DOHH2 (cell line): Measurements from ENCODE around the gene ADORA3.

ENCODE experiments used
- H3F3A ChIP-seq: fragments of 200-600 bp; sonication (generic), shearing (Covaris generic); 2 replicates; pipeline ENCODE4 v1.6.0; 2016; ENCODE audit warnings: antibody characterized with exemption, mild to moderate bottlenecking; ENCODE audit not compliant: control insufficient read depth, insufficient read depth
- H3K27ac ChIP-seq: fragments of 200-600 bp; sonication (generic); 2 replicates; pipeline ENCODE4 v1.5.1; 2014; ENCODE audit warnings: low read depth, mild to moderate bottlenecking, low read length, moderate library complexity
- H3K27me3 ChIP-seq: fragments of 200-600 bp; sonication (generic); 2 replicates; pipeline ENCODE4 v1.6.1; 2014; ENCODE audit warnings: mild to moderate bottlenecking, low read length, mixed read lengths; ENCODE audit not compliant: control insufficient read depth
- H3K36me3 ChIP-seq: fragments of 200-600 bp; sonication (generic); 2 replicates; pipeline ENCODE4 v1.6.1; 2014; ENCODE audit warnings: mild to moderate bottlenecking, low read length, moderate library complexity, mixed read lengths; ENCODE audit not compliant: control insufficient read depth
- H3K4me1 ChIP-seq: fragments of 200-600 bp; sonication (generic); 2 replicates; pipeline ENCODE4 v1.6.1; 2014; ENCODE audit warnings: mild to moderate bottlenecking, low read length, mixed read lengths; ENCODE audit not compliant: control insufficient read depth
- H3K4me2 ChIP-seq: fragments of 200-600 bp; sonication (generic); 2 replicates; pipeline ENCODE4 v1.6.0; 2014; ENCODE audit warnings: mild to moderate bottlenecking, low read length, moderate library complexity
- H3K4me3 ChIP-seq: fragments of 200-600 bp; sonication (generic); 2 replicates; pipeline ENCODE4 v1.5.1; 2014; ENCODE audit warnings: mild to moderate bottlenecking, low read length, mixed read lengths
- H3K79me2 ChIP-seq: fragments of 200-600 bp; sonication (generic); 2 replicates; pipeline ENCODE4 v1.6.1; 2014; ENCODE audit warnings: mild to moderate bottlenecking, low read length, mixed read lengths; ENCODE audit not compliant: control insufficient read depth
- H3K9me2 ChIP-seq: fragments of 200-600 bp; sonication (generic); replicated peaks from 2 replicates; pipeline ENCODE4 v1.6.1; 2014; ENCODE audit warnings: mild to moderate bottlenecking, low read length, mixed read lengths; ENCODE audit not compliant: control insufficient read depth
- H3K9me3 ChIP-seq: fragments of 200-600 bp; sonication (generic); 2 replicates; pipeline ENCODE4 v1.6.1; 2014; ENCODE audit warnings: antibody characterized with exemption, low read length, mixed read lengths; ENCODE audit not compliant: control insufficient read depth, insufficient read depth
- H4K20me1 ChIP-seq: fragments of 200-600 bp; sonication (generic); 2 replicates; pipeline ENCODE4 v1.6.0; 2014; ENCODE audit warnings: low read depth, mild to moderate bottlenecking, antibody characterized with exemption, low read length, moderate library complexity; ENCODE audit not compliant: control insufficient read depth, insufficient read depth
- EZH2phosphoT487 ChIP-seq: fragments of 200-600 bp; sonication (generic); IDR thresholded peaks from 2 replicates; pipeline ENCODE4 v1.6.1; 2017; ENCODE audit warnings: borderline replicate concordance, mild to moderate bottlenecking, antibody characterized with exemption, low read length, moderate library complexity, mixed read lengths
- TF ChIP-seq, protein P1 (sequence below): fragments of 200-600 bp; sonication (generic); IDR thresholded peaks from one replicate; pipeline ENCODE4 v1.5.1; 2014; ENCODE audit warnings: antibody characterized with exemption, mild to moderate bottlenecking, low read depth, low read length; ENCODE audit not compliant: poor library complexity, severe bottlenecking

ADORA3 gene

DNA sequence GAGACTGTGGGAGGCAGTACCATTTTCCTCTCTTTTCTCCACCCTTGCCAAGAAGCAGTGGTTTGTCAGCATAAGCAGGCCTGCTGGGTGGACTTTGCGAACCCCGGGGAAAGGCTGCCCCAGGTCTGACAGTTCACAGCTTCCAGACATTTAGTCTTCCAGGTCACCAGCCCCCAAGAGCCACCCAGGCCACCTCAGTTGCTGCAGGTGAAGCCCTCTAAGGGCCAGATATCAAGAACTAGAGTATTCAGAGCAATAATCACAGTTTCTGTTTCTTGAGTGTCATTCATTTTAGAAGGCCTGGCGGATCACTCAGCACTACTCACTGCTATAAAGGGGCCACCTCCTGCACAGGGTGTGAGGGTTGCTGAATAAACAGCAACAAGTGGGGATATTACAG, 9.5 kb upstream of the ADORA3 start:
- H3K9me2 ChIP-seq: no peaks in the 10 kb centered on the region
- no peaks in the 10 kb centered on the region for H3K9me3 ChIP-seq
- H3K4me2 ChIP-seq: no peak overlapping the region
- no peaks in the 10 kb centered on the region for H3K79me2 ChIP-seq
- H3K4me3 ChIP-seq: no peak overlapping the region
- H3K36me3 ChIP-seq: no peaks in the 10 kb centered on the region
- no peaks in the 10 kb centered on the region for H4K20me1 ChIP-seq
- no peak for TF ChIP-seq EZH2phosphoT487
- TF ChIP-seq, protein P1, sequence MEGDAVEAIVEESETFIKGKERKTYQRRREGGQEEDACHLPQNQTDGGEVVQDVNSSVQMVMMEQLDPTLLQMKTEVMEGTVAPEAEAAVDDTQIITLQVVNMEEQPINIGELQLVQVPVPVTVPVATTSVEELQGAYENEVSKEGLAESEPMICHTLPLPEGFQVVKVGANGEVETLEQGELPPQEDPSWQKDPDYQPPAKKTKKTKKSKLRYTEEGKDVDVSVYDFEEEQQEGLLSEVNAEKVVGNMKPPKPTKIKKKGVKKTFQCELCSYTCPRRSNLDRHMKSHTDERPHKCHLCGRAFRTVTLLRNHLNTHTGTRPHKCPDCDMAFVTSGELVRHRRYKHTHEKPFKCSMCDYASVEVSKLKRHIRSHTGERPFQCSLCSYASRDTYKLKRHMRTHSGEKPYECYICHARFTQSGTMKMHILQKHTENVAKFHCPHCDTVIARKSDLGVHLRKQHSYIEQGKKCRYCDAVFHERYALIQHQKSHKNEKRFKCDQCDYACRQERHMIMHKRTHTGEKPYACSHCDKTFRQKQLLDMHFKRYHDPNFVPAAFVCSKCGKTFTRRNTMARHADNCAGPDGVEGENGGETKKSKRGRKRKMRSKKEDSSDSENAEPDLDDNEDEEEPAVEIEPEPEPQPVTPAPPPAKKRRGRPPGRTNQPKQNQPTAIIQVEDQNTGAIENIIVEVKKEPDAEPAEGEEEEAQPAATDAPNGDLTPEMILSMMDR: no peak
- no peaks in the 10 kb centered on the region for H3K27me3 ChIP-seq
- peaks cover 12% of the 10 kb centered on the region for H3F3A ChIP-seq
- H3K27ac ChIP-seq: no peak overlapping the region
- H3K4me1 ChIP-seq: peaks cover 89% of the 10 kb centered on the region

DNA sequence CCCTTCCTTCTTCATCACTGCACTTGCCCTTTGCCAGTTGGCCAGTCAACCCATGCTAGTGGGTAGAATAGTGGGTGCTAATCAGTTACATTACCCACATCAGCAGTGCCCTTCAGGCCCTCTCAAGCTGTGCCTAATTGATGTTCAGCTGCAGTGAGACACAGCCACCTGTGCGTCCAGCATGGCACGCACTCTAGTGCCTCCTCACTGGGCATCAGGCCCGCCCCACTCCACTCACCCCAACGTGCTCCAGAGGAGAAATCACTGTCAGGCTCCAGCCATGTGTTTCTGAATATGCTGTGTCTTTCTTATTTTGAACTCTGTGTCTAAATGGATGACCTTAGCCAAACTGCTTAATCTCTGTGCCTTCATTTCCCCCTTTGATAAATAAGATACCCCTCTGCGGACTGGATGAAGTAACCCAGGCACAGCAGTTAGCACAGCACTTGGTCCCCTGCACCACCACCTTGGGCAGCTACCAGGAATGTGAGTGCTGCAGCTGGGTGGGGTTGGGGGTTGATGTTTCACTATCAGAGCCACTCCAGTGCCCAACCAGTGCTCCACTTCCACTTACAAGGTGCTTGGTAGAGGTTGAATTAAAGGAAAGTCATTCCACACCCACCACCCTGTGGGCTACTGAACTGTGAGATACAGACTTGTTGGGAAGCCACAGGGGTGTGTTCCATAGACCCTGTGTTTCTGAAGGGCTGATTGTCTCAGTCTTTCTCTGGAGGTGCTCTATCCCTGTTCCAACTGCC, 8.9 kb upstream of the ADORA3 start:
- H3K4me3 ChIP-seq: no peak overlapping the region
- H3K27ac ChIP-seq: no peak overlapping the region
- peaks cover 15% of the 10 kb centered on the region for H3F3A ChIP-seq
- TF ChIP-seq, protein P1: no peak
- no peak for TF ChIP-seq EZH2phosphoT487
- H3K9me3 ChIP-seq: no peaks in the 10 kb centered on the region
- peaks cover 89% of the 10 kb centered on the region for H3K4me1 ChIP-seq
- H3K27me3 ChIP-seq: no peaks in the 10 kb centered on the region
- no peaks in the 10 kb centered on the region for H3K9me2 ChIP-seq
- H3K36me3 ChIP-seq: no peaks in the 10 kb centered on the region
- no peaks in the 10 kb centered on the region for H3K79me2 ChIP-seq
- H3K4me2 ChIP-seq: no peak overlapping the region
- H4K20me1 ChIP-seq: no peaks in the 10 kb centered on the region

DNA sequence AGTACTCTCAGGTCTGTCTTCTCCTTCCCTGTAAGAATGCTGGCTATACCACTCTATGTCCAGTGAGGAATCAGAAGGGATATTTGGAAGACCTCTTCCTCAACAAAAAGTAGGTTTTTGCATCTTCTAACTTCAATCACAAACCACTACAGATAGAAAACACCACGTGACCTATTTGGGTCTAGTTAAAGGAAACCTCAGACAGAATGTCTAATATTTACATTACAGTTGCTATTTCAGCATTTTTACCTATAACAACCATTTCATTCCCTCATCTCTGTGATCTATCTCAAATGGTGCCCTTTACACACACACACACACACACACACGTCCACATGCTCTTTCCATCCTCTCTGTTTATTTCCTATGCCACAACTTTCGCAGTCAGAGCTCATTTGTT, 7.9 kb upstream of the ADORA3 start:
- H3K4me1 ChIP-seq: peaks cover 89% of the 10 kb centered on the region
- H3K36me3 ChIP-seq: no peaks in the 10 kb centered on the region
- H3K4me3 ChIP-seq: no peak overlapping the region
- no peaks in the 10 kb centered on the region for H3K27me3 ChIP-seq
- no peaks in the 10 kb centered on the region for H3K9me3 ChIP-seq
- TF ChIP-seq, protein P1: no peak
- TF ChIP-seq EZH2phosphoT487: no peak
- H3K4me2 ChIP-seq: no peak overlapping the region
- H3K9me2 ChIP-seq: no peaks in the 10 kb centered on the region
- peaks cover 16% of the 10 kb centered on the region for H3F3A ChIP-seq
- H4K20me1 ChIP-seq: no peaks in the 10 kb centered on the region
- no peak overlapping the region for H3K27ac ChIP-seq
- no peaks in the 10 kb centered on the region for H3K79me2 ChIP-seq
